D721Med (cell line): Measurements from ENCODE around the gene PRPS1.
A peak's percentile ranks its signal among the peaks of the same experiment; 100 is the strongest.

Source experiments
- DNase-seq: peaks from one replicate; pipeline ENCODE4 v3.0.0; 2011; ENCODE audit warnings: low spot score; ENCODE audit not compliant: insufficient read length
- FAIRE-seq: peaks from 2 replicates; lab custom pipeline; 2011; peaks lifted over from hg19 to GRCh38; lab: Jason Lieb, UNC
- CTCF ChIP-seq: IDR thresholded peaks from 2 replicates; pipeline ENCODE4 v1.5.1; 2012; ENCODE audit warnings: mild to moderate bottlenecking, control low read depth; ENCODE audit not compliant: insufficient read depth; ENCODE audit errors: missing control alignments

PRPS1 gene

DNA sequence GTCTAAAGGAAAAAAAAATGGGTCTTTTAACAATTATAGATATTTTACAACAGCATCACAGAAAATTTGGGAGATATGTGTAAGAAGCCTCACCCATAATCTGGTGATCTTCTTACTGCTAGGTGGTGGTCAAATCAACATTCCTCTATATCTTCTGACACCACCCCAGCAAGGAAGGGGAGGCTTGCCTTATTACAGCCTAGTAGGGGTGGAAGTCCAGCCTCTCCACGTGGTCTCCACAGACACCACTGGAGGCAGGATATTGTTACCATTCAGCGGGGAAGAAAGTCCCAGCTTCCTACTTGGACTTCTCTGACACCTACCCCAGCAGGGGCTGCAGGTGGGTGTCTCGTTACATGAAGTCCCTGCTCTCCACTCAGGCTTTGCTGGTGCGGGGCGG is 28.7 kb downstream of the PRPS1 start:
- no peak for TF ChIP-seq CTCF
- FAIRE-seq, result no peak
- DNase-seq, result no peak

- no peak for TF ChIP-seq CTCF
- no peak for FAIRE-seq
- DNase-seq, result no peak
These were observed 30.4 kb downstream of the PRPS1 start for GRCh38 chrX:107658660-107659059.

GRCh38 chrX:107659286-107659685 is 31.0 kb downstream of the PRPS1 start:
- no peak for FAIRE-seq
- no peak for TF ChIP-seq CTCF
- DNase-seq, result no peak

GRCh38 chrX:107659768-107660167 is 31.5 kb downstream of the PRPS1 start:
- DNase-seq, result no peak
- peak; percentile 60 for FAIRE-seq
- TF ChIP-seq CTCF, result peak; percentile 58

GRCh38 chrX:107662145-107662544 is 33.8 kb downstream of the PRPS1 start:
- no peak for DNase-seq
- no peak for FAIRE-seq
- no peak for TF ChIP-seq CTCF

GRCh38 chrX:107662824-107663223 is 34.5 kb downstream of the PRPS1 start:
- no peak for TF ChIP-seq CTCF
- FAIRE-seq (no peak), DNase-seq (no peak)

GRCh38 chrX:107666931-107667330 is 38.6 kb downstream of the PRPS1 start:
- FAIRE-seq (no peak), DNase-seq (no peak)
- no peak for TF ChIP-seq CTCF
